ENCODE data around the gene IGSF23.
"Not testable (repeated sequence)": the region's sequence is repeated elsewhere in the genome, so short reads cannot be mapped to it uniquely, and the experiment has no call there.

The IGSF23 gene

DNA sequence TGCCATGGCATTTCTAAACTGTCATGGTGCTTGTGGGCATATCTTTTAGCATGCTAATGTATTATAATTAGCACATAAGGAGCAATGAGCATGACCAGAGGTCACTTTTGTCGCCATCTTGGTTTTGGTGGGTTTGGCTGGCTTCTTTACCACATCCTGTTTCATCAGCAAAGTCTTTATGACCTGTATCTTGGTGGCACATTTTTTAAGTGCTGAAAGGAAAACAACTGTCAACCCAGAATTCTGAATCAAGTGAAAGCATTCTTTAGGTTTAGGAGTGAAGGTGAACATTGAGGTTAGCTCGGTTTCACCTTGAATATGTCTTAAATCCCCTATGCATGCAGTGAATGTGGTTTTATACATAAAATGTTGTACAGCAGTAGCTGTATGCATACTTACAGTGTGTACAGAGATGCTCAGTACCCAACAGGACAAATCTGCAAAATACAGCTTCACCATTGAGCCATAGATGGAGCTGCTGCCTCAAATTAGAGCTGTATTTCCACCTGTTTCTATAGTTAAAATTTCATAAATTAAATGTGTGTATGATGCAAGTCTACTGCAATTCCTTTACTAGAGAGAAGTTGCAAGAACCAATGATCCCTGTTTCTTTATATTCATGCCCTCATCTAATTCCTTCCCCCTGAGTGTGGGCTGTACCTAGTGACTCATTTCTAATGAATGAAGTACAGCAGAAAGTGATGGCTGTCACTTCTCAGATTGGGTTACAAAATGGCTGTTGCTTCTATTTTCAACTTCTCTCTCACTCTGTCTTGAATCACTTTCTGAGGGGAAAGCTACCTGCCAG lies 25.2 kb upstream of the IGSF23 start:
- DNase-seq (ENCODE audit: low spot score) = peak; percentile 50

DNA sequence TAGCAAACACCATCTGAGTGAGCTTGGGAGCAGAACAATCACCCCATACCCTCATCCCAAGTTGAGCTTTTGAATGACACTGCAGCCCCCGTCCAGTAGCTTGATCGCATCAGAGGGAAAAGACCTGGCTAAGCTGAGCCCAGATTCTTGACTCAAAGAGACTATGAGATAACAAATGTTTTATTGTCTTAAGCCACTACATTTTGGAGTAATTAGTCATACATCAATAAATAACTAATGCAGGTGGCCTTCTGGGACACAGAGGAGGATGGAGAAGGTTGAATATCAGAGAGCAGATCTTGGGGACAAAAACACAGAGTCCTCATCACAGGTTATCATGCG lies 24.6 kb upstream of the IGSF23 start:
- no peak for DNase-seq (ENCODE audit: low spot score)

DNA sequence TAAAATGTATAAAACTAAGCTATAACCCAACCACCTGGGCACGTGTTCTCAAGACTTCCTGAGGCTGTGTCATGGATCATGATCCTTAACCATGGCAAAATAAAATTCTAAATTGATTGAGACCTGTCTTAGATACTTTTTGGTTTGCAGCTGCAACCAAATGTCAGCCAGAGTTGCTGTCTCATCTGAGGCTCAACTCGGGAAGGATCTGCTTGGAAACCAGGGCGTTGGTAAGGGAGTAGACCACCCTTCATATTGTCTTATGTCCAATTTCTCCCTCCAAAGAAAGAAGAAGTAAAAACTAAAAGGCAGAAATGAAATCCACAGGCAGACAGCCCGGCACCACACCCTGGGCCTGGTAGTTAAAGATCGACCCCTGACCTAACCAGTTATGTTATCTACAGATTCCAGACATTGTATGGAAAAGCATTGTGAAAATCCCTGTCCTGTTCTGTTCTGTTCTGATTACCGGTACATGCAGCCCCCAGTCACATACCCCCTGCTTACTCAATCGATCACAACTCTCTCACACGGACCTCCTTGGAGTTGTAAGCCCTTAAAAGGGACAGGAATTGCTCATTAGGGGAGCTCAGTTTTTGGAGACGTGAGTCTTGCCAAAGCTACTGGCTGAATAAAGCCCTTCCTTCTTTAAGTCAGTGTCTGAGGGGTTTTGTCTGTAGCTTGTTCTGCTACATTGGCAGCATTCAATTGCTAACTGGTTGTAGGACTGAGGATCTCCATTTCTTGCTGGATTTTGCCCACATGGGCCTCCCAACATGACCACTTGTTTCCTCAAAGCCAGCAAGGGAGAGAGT lies 22.9 kb upstream of the IGSF23 start:
- no peak for DNase-seq (ENCODE audit: low spot score)

DNA sequence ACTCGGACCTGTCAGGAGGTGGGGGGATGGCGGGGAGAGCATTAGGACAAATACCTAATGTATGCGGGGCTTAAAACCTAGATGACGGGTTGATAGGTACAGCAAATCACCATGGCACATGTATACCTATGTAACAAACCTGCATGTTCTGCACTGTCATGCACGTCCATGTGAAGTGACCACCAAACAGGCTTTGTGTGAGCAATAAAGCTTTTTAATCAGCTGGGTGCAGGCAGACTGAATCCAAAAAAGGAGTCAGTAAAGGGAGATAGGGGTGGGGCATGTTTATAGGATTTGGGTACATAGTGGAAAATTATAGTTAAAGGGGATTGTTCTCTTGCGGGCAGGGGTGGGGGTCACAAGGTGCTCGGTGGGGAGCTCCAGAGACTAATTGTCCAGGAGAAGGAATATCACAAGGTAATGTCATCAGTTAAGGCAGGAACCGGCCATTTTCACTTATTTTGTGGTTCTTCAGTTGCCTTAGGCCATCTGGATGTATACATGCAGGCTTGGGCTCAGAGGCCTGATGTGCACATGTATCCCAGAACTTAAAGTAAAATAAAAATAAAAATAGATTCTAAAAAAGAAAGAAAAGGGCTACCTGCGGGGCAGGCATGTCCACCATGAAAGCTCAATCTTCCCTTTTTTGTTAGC lies 21.9 kb upstream of the IGSF23 start:
- not testable (repeated sequence) for DNase-seq (ENCODE audit: low spot score)

DNA sequence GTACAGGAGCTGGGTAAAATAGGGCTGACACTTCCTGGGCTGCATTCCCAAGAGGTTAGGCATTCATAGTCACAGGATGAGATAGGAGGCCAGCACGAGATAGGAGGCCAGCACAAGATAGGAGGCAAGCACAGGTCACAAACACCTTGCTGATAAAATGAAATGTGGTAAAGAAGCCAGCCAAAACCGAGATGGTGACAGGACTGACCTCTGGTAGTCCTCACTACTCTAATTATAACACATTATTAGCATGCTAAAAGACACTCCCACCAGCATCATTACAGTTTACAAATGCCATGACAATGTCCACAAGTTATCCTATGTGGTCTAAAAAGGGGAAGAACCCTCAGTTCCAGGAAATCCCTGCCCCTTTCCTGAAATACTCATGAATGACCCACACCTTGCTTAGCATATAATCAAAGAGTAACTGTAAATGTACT lies 20.9 kb upstream of the IGSF23 start:
- no peak for DNase-seq (ENCODE audit: low spot score)

DNA sequence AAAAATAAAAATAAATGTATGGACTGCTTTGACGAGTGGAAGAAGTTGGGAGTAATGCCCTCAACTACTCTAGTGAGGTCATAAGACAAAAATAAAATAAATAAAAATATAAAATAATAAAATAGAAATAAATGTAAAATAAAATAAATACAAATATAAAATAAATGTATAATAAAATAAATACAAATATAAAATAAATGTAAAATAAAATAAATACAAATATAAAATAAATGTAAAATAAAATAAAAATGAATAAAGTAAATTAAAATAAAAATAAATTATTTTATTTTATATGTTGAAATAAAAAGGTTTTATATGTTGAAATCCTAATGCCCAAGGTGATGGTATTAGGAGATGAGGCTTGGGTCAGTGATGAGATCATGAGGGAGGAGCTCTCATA lies 20.1 kb upstream of the IGSF23 start:
- no peak for DNase-seq (ENCODE audit: low spot score)

DNA sequence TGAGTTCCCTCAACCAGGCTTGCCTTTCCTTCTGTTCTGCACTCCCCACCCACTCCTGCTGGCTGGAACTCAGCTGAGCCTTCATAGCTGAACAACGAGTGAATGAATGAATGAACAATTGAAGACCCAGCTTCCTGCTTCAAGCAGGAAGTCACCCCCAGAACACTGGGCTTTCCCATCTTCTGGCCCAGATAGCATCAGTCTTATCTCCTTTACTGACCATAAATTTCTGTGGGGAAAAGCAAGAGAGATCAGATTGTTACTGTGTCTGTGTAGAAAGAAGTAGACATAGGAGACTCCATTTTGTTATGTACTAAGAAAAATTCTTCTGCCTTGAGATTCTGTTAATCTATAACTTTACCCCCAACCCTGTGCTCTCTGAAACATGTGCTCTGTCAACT lies 19.5 kb upstream of the IGSF23 start:
- DNase-seq (ENCODE audit: low spot score) = not testable (repeated sequence)

DNA sequence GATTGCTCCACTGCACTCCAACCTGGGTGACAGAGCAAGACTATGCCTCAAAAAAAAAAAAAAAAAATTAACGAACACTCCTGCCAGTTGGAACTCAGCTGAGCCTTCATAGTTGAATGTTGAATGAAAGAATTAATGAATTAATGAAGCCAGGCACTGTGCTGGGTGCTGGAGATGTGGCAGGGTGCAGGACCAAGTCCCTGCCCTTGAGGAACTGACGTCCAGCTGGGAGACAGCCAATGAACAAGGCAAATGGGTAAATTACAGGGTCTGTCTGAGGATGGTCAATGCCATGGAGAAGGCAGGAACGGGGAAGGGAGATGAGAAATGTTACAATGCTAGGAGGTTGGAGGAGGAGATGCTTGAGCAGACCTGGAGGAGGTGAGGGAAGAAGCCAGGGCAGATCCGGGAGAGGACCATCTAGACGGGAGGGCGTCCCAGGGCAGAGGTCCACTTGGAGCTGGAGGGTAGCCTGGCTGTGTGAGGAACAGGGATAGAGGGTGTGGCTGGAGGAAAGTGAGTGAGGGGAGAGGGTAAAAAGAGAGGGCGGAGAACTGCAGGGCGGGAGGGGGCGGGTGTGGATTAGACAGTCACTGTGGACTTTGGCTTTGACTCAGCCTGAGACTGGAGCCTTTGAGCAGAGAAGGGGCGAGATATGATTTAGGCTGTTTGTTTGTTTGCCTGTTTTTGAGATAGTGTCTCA lies 16.8 kb upstream of the IGSF23 start:
- DNase-seq (ENCODE audit: low spot score) = no peak

DNA sequence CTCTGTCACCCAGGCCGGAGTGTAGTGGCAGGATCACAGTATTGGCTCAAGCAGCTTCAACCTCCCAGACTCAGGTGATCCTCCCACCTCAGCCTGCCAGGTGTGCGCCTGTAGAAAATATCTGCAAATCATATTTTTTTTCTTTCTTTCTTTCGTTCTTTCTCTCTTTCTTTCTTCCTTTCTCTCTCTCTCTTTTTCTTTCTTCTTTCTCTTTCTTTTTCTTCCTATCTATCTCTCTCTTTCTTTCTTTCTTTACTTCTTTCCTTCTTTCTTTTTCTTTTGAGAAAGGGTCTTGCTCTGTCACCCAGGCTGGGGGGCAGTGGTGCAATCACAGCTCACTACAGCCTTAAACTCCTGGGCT lies 16.3 kb upstream of the IGSF23 start:
- no peak for DNase-seq (ENCODE audit: low spot score)

DNA sequence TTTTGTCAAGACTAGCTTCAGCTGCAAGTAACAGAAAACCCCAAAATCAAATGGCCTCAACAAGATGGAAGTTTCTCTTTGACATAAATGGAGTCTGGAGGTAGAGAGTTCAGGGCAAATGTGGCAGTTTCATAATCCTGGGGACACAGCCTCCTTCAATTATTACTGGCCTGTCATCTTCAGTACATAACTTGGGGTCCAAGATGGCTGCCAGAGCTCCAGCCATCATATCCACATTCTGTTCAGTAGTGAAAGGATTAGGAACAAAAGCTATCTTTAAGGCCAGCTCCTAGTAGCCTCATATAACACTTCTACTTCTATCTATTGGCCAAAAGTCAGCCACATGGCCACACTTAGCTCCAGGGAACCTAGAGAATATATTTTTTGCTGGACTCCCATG lies 15.0 kb upstream of the IGSF23 start:
- DNase-seq (ENCODE audit: low spot score) = no peak

DNA sequence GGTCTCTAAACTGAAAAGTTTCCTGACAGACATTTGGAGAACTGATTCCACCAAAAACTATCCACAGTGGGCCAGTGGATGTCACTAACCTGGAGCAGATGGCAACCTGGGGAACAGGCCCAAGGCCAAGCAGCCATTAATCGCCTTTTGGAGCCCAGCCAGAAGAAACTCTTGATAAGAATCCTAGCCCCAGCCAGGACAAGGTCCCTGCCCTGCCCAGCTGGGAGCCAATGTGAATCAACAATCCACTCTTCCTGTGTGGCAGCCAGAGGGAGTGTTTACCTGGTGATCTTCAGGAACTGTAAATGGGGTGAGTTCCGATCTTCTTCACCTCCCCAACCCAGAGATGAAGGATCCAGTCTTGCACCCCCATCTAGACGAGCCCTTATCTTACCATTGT lies 14.5 kb upstream of the IGSF23 start:
- DNase-seq (ENCODE audit: low spot score) = no peak

DNA sequence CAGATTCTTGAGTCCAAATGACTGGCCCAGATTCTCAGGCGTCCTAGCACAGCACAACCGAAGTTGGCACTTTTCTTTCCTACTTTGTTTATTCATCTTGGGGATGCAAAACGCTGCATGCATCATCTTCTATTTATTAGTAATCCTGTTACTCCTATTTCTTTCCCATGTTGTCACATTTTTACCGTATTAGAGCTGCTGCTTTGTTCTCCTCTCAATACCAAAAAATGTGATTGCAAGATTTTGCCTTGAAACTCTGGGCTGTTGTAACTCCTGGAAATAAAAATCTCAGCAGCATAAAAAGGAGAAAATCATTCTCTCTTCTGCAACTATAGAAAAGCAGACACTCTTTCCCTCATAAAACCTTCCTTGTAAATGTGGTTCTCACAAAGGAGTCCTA lies 12.9 kb upstream of the IGSF23 start:
- DNase-seq (ENCODE audit: low spot score) = no peak

DNA sequence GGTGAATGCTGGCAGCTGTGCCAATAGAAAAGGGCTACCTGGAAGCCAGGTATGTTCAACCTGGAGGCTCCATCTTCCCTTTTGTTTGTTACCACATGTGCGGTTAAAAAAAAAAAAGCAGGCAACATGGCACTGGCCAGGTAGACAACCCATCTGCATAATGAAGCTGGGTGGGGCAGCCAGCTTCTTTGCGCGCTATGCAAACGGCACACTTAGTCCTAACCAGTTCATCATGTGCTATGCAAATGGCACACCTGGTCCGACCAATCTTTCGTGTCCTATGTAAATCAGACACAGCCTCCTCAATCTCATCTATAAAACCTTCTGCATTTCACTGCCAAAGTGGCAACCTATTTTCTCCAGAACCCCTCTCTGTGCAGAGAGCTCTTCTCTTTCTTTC lies 11.3 kb upstream of the IGSF23 start:
- no peak for DNase-seq (ENCODE audit: low spot score)

DNA sequence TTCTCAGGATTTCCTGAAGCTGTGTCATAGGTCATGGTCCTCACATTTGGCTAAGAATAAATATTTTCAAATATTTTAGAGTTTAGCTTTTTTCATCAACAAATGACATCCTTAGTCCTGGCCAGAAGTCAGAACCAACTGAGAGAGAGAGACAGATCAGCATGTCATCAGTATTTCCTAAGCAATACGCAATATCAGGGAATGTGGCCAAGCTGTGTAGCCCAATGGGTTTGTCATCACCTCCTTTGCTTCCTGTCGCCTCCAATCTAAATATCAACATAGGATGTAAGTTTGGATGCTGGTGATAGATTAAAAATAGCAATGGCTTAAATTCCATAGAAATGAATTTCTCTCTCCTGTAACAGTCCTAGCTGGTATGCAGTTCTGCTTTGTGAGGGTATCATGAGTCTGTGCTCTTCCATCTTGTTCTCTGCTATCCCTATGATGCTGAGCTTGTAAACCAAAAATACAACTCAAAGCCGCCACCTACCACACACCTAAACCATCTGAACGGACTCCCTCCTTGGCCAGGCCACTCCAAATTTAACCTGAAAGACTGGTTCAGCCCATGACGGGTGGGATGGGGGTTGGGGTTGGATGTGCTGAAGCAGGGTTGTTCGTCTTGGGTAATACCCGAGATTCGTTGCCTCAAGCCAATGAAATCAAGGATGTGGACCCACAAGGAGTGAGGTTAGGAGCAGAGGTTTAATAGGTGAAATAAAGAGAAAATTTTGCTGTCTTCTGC lies 10.0 kb upstream of the IGSF23 start:
- DNase-seq (ENCODE audit: low spot score) = peak; percentile 78

DNA sequence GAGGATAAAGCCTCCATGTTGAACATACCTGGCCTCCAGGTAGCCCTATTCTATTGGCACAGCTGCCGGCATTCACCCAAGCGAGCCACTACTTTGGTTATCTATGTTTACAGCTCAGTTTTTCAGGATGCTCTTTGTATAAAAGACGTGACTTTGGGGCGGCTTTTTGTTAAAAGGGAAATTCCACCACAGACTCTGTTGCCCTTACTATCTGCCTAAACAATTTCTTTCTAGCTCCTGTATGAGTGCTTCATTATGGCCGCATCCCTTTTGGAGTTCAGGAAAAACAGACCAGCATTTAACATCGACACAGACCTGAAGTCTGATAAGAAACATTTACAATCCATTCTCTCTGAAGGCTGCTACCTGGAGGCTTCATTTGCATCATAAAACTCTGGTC lies 9.1 kb upstream of the IGSF23 start:
- DNase-seq (ENCODE audit: low spot score) = no peak

DNA sequence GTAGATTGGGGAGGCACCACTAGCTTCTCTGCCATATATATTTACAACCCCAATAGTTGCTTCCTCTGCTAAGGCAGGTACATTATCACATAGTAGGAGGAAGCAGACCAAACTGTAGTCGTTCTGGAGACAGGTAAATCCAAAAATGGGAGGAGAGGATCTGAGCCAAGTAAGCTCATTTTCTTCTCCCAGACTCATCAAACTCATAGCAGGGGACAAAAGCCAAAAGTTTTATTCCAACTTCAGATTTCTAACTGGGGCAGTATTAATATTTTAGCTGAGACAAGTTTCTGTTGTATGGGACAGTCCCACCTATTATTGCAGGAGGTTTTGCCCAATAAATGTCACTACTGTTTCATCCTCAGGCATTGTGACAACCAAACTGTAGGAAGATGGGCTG lies 7.8 kb upstream of the IGSF23 start:
- no peak for DNase-seq (ENCODE audit: low spot score)

DNA sequence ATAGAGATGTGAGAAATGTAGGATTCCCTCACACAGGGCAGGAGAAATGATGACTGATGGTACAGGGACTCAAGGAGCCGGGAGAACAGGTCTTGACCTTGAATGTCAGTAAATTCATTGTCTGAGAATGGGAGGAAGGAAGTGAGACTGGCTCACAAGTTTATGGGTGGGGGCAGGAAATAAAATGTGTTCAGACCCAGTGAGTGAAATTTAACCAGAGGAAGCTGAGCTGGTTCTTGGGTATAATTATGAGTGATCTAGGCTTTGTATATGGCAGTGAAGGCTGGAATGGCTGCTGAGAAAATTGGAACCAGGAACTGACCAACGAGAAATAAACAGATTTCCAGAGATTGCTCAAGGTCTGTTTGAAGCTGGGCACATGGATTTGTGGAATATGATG lies 6.3 kb upstream of the IGSF23 start:
- no peak for DNase-seq (ENCODE audit: low spot score)

DNA sequence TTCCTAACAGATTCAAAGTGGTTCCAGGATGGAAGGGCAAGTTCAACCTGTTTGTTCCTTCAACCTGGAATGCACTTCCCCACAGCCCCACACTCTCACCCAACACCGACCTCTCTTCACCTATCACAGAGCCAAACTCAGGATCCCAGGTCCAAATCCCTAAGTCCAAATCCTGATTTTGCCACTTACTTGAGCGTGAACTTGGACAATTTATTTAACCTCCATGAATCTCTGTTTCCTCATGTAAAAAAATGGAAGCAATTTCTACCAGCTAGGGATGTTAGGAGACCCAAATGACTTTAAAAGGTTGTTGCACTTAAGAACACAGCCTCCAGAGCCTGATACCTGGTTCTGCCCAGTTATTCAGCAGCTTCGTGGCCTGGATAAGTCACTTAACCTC lies 5.4 kb upstream of the IGSF23 start:
- DNase-seq (ENCODE audit: low spot score) = no peak

DNA sequence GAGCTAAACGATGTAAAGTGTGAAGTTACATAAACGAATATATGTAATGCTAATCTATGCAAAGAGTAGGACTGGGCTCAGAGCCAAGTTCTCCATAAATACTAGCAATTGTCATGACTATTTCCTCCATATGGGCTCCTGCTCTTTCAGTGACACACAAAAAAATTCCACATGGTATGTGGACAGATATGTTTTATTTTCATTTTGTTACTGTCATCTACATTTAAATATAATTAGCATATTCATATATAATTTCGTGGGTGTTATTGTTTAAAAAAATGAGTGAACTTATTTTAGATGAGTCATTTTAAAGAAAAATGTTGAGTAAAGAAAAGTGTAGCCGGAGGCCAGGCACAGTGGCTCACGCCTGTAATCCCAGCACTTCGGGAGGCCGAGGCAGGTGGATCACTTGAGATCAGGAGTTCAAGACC lies 5.0 kb upstream of the IGSF23 start:
- no peak for DNase-seq (ENCODE audit: low spot score)

DNA sequence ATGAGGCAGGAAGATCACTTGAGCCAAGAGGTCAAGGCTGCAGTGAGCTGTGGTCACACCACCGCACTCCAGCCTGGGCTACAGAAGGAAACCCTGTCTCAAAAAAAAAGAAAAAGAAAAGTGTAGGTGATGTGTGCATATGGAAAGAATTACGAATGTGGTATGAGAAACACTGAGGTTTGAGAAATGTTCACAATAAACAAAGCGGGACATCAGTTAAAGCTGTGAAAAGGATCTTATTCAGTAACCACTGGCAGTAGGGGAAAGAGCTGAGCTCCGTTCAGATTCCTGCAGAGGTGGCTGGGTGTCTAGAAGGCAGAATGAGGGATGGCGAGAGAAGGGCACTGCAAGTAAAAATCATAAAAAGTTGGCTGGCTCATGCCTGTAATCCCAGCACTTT lies 4.1 kb upstream of the IGSF23 start:
- DNase-seq (ENCODE audit: low spot score) = no peak

DNA sequence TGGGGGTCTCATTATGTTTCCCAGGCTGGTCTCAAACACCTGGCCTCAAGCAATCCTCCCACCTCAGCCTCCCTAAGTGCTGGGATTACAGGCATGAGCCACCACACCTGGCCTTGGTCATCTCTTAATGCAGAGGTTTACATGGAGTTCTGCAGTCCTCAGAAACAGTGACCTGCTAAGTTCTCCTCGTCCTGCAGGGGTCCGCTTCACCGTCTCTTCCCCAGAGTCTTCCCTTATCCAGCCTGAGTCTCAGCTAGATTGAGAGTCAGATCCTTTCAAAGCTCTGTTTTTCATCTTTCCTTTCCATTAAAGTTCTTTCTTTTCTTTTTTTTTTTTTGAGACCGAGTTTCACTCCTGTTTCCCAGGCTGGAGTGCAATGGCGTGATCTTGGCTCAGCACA lies 2.9 kb upstream of the IGSF23 start:
- peak; percentile 41 for DNase-seq (ENCODE audit: low spot score)

DNA sequence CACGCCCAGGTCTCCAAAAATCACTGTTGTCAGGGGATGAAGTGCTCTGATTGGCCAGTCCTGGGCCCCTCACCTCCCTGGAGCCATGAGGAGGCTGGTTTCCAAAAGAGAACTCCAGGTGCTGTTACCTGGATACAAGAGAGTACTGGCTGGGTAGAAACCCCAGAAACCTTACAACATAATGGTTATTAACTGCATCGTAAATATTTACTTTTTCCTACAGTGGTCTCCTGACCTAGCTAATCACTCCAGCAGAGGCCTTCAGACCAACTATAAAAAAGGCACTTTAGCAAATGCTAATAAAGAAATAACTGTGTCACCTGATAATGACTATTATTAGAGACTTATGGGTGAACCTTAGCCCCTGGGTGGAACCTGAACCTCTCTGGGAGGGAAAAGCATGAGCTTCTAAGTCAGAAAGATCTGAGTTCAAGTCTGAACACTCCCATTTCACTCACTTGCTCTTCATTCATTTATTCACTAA lies 1.5 kb upstream of the IGSF23 start:
- DNase-seq (ENCODE audit: low spot score) = no peak
